ENCODE measurements around the gene ANKRD18B.
"Not testable (repeated sequence)": the region's sequence is repeated elsewhere in the genome, so short reads cannot be mapped to it uniquely, and the experiment has no call there.

DNA sequence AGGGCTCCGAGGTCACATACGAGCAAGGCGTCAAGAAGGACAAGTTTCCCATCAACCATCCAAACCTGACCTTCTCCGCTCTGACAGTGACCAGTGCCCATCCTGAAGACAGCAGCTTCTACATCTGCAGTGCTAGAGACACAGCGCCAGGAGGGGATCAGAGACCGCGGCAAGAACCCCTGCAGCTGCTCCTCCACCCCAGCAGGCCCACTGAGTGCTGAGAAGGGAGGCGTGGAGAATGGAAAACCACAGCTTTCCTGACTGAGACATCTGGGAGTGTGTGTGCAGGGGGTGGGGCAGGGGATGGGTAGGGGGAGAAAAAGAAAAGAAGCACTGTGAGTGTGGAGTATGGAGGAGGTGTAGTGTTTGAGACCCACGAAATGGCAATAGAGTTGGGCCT lies 94.3 kb downstream of the ANKRD18B start:
- TF ChIP-seq L3MBTL2 (conservative IDR thresholded peaks at IDR 0.05); TARDBP (IDR thresholded peaks at IDR 0.05); BHLHE40 (IDR thresholded peaks at IDR 0.05; ENCODE audit: borderline replicate concordance); SP1 (IDR thresholded peaks at IDR 0.05); SUZ12 (IDR thresholded peaks at IDR 0.05); ZNF384 (IDR thresholded peaks at IDR 0.05); ELF4 (IDR thresholded peaks at IDR 0.05): not testable (repeated sequence)
